Peyer's patch (tissue), 4 donors: Measurements from ENCODE around the gene LTA4H. TPM values are rescaled to one million over a fixed set of nuclear protein-coding genes. Genes with fewer than 3 reads are reported as not detected.

Experiments used
- DNase-seq, 3 donors: peaks; one replicate each; pipeline ENCODE4 v3.0.0-alpha.2; 2017 to 2019
- H3K27ac ChIP-seq, 4 donors: fragments of 200-600 bp; sonication (generic); one replicate each; pipeline ENCODE4 v1.5.1; 2016 to 2019
- H3K27me3 ChIP-seq, 2 donors: fragments of 200-600 bp; sonication (generic); one replicate each; pipeline ENCODE4 v1.5.1; 2019
- H3K36me3 ChIP-seq, 3 donors: fragments of 200-600 bp; sonication (generic); one replicate each; pipeline ENCODE4 v1.5.1; 2016 to 2019
- H3K4me1 ChIP-seq, 4 donors: fragments of 200-600 bp; sonication (generic); one replicate each; pipeline ENCODE4 v1.5.1; 2016 to 2019
- H3K4me3 ChIP-seq, 4 donors: fragments of 200-600 bp; sonication (generic); 1 replicate in 3 of 4; 2 replicates in 1 of 4; pipeline ENCODE4 v1.5.1; 2016 to 2019; ENCODE audit warnings: mild to moderate bottlenecking in 1 of 4
- H3K9me3 ChIP-seq, 4 donors: fragments of 200-600 bp; sonication (generic); one replicate each; pipeline ENCODE4 v1.5.1; 2016 to 2019; ENCODE audit warnings: mild to moderate bottlenecking in 1 of 4
- POLR2A ChIP-seq, 2 donors: fragments of 450-650 bp; IDR thresholded peaks; one replicate each; pipeline ENCODE4 v1.5.1; 2017; ENCODE audit warnings: antibody characterized with exemption in 2 of 2, mild to moderate bottlenecking in 2 of 2, moderate library complexity in 2 of 2
- total RNA-seq, 4 donors: library from RNA; depleted of rRNA; stranded (reverse); fragments of >200 nt; gene quantifications; one replicate each; pipeline ENCODE4 v1.1.0, GENCODE V29; 2016
- TF ChIP-seq, protein P1 (sequence below), 6 experiments: fragments of 450-650 bp in 4 of 6; fragments of 200-600 bp in 2 of 6; sonication (generic) in 1 of 6; IDR thresholded peaks; one replicate each; pipeline ENCODE4 v1.5.1; 2017 to 2019; ENCODE audit warnings: antibody characterized with exemption in 6 of 6, mild to moderate bottlenecking in 3 of 6, moderate library complexity in 1 of 6

LTA4H gene
- total RNA-seq, 4 donors from 2014 or later = 59.6 to 80.7 (median 76.4) TPM

DNA sequence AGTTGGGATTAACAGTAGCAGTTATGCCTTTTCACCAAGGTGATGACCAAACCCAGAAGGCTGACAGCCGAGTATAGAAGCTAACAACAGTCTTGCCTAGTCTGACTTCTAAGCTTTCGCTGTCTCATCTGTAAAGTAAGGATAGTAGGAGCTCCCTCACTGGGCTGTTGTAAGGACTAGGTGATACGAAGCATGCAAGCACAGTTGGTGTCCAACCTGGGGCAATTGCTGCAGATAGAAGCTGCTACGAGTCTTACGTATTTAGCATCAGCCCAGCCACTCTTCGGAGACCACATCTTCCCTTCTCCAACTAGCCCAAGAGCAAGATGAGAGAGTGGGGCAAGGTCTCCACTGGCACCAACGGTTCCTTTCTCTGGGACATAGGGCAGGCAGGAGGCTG, 45.3 kb downstream of the LTA4H start:
- no peak for DNase-seq
- Histone ChIP-seq H3K4me3 (no peak overlapping the region), H3K27me3 (no peaks in the 10 kb centered on the region), H3K9me3 (no peaks in the 10 kb centered on the region), H3K27ac (no peak overlapping the region), H3K4me1 (peaks cover 0 to 4% (median 0%) of the 10 kb centered on the region in 4 donors), H3K36me3 (no peaks in the 10 kb centered on the region)
- TF ChIP-seq, protein P1, sequence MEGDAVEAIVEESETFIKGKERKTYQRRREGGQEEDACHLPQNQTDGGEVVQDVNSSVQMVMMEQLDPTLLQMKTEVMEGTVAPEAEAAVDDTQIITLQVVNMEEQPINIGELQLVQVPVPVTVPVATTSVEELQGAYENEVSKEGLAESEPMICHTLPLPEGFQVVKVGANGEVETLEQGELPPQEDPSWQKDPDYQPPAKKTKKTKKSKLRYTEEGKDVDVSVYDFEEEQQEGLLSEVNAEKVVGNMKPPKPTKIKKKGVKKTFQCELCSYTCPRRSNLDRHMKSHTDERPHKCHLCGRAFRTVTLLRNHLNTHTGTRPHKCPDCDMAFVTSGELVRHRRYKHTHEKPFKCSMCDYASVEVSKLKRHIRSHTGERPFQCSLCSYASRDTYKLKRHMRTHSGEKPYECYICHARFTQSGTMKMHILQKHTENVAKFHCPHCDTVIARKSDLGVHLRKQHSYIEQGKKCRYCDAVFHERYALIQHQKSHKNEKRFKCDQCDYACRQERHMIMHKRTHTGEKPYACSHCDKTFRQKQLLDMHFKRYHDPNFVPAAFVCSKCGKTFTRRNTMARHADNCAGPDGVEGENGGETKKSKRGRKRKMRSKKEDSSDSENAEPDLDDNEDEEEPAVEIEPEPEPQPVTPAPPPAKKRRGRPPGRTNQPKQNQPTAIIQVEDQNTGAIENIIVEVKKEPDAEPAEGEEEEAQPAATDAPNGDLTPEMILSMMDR (IDR thresholded peaks at IDR 0.05) = no peak
- no peak for TF ChIP-seq POLR2A (IDR thresholded peaks at IDR 0.05)

DNA sequence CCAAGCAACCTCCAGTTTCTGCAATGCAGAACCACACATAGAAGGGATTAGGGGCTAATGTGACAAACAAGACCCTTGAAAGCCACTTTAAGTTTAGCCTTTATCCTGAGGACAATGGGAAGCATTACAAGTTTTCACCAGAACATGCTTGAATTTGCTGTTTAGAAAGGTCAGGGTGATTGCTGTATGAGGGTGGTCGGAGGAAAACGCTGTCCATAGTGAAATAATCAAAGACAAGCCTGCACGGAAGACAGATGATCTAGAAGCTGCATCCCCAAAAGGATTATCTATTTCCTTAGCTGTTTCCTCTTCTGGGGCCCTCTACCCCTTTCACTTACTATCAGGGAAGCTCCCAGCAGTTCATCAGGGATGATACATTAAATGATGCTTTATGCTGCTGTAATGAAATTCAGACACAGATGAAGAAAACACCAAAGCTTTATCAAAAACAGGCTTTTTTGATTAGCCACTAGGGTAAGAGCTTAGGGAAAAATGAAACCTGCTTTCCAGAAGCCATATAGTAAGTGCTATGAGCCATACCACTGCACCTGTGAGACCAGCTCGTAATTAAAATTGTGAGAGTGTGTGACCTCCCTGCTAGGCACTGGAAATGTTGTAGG, 45.8 kb downstream of the LTA4H start:
- TF ChIP-seq, protein P1 (IDR thresholded peaks at IDR 0.05) = no peak
- no peak for TF ChIP-seq POLR2A (IDR thresholded peaks at IDR 0.05)
- H3K36me3 ChIP-seq = no peaks in the 10 kb centered on the region
- no peaks in the 10 kb centered on the region for H3K27me3 ChIP-seq
- no peak overlapping the region for H3K4me3 ChIP-seq
- H3K4me1 ChIP-seq = peaks cover 0 to 4% (median 0%) of the 10 kb centered on the region in 4 donors
- DNase-seq = no peak
- H3K9me3 ChIP-seq = no peaks in the 10 kb centered on the region
- H3K27ac ChIP-seq = no peak overlapping the region

DNA sequence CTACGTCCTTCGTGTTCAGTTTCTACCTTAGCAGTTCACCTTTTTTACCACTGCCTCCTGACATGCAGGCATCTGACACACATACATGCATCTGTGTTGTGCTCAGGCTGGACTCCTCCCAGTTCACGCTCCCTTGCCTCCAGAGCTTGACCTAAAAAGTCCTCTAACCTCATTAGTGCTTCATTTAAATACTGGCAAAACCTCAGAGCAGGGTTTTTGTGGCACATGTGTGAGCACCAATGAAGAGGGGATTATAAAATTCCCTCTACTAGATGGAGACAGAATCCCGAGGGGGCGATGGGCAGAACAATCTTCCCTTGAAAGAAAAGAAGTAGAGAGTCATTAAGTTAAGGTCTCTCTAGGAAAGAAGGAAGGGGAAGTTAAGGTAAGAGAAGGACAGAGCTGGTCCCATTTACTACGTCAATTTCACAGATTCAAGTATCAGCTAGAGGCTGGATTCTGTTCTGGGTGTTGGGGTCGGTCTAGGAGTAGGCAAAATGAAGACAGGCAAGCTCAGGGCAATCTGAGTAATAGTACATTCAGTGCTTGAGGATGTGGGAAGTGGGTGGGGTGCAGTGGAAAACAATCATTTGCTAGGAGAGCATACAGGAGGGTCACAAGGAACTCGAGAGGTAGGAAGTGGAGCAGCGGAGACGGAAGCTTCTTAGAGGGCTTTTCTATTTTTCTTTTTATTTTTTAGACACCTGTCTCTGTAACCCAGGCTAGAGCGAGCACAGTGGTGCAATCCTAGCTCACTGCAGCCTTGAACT, 46.7 kb downstream of the LTA4H start:
- Histone ChIP-seq H3K27ac (no peak overlapping the region), H3K4me1 (peaks cover 0 to 4% (median 0%) of the 10 kb centered on the region in 4 donors), H3K9me3 (no peaks in the 10 kb centered on the region), H3K36me3 (no peaks in the 10 kb centered on the region), H3K27me3 (no peaks in the 10 kb centered on the region), H3K4me3 (no peak overlapping the region)
- TF ChIP-seq, protein P1 (IDR thresholded peaks at IDR 0.05) = no peak
- TF ChIP-seq POLR2A (IDR thresholded peaks at IDR 0.05) = no peak
- DNase-seq = no peak

DNA sequence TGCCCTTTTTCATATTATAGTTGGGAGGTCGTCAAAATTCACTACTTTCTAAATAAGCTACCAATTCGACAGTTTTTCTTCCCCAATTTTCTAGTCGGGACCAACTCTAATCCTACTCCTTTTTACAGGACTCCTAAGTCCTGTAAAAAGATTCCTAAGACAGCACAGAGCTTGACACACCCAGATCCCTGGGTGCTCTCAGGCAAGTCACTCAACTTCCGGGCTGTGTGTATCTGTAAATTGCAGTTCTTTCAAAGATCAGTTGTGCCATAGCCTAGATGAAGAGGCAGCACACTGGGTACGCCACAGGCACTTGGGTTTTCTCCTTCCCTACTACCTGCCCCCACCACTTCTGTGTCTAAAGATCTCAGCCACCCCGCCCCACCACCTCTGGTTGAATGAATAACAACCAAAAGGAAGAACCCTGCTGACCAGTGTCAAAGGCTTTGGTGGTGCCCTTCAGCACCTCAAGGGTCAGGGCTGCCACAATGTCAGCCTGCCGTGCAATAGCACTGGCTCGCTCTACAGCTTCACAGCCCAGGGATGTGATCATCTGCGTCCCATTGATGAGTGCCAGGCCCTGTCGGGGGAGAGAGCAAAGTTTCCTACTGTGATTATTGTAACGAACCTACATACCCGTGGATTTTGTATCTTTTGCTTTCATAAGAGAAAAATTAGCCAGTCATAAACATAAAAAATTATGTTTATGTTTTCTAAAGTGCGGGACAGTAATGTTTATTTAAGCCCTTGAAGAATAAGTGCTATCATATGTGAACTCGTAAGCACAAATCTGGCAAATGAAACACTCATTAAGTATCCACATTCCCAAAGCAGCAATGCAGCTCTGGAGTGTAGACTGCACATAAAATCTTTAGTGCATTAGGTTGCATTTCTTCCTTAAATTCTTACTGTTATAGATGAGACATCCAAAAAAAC, 48.5 kb downstream of the LTA4H start:
- no peak overlapping the region for H3K4me3 ChIP-seq
- H3K4me1 ChIP-seq = peaks cover 0 to 4% (median 0%) of the 10 kb centered on the region in 4 donors
- DNase-seq = no peak
- H3K27ac ChIP-seq = no peak overlapping the region
- no peak for TF ChIP-seq POLR2A (IDR thresholded peaks at IDR 0.05)
- TF ChIP-seq, protein P1 (IDR thresholded peaks at IDR 0.05) = no peak
- no peaks in the 10 kb centered on the region for H3K36me3 ChIP-seq
- H3K27me3 ChIP-seq = no peaks in the 10 kb centered on the region
- H3K9me3 ChIP-seq = no peaks in the 10 kb centered on the region

DNA sequence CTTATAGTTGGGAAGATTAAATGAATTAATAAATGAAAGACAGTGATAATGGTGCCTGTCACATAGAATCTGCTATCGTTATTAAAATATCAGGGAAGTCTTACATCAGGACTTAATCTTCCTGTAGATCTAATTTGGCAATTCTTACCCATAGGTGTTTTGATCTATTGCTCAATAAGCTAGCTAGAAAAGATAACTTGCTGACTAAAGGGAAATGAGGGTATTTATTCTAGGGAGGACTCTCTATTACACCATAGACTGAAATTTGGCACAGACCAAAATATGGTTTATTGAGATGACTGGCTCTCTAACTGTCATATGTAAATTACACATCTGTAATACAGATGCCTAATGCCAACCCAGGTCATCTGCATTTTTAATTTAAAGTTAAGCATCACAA, 50.7 kb downstream of the LTA4H start:
- no peak for DNase-seq
- peaks cover 0 to 4% (median 0%) of the 10 kb centered on the region in 4 donors for H3K4me1 ChIP-seq
- TF ChIP-seq, protein P1 (IDR thresholded peaks at IDR 0.05) = no peak
- no peak for TF ChIP-seq POLR2A (IDR thresholded peaks at IDR 0.05)
- no peaks in the 10 kb centered on the region for H3K9me3 ChIP-seq
- no peaks in the 10 kb centered on the region for H3K27me3 ChIP-seq
- no peak overlapping the region for H3K27ac ChIP-seq
- no peak overlapping the region for H3K4me3 ChIP-seq
- H3K36me3 ChIP-seq = no peaks in the 10 kb centered on the region
